Measurements from ENCODE around the gene TLE1. TPM values are rescaled to one million over a fixed set of nuclear protein-coding genes. Genes with fewer than 3 reads are reported as not detected.
A peak's percentile ranks its signal among the peaks of the same experiment; 100 is the strongest.

TLE1 gene
- total and polyA plus RNA-seq, 2 of the 4 experiments (the other 2 are of a cell fraction): 36.0 to 51.0 TPM

GRCh38 chr9:81586786-81587185 is 102.6 kb downstream of the TLE1 start:
- Histone ChIP-seq H3K9ac (ENCODE audit: low read depth, low read length) (no peak overlapping the region), H3K4ac (ENCODE audit: low read depth, low read length) (no peak overlapping the region), H3K18ac (ENCODE audit: low read depth, low read length) (no peak overlapping the region), H3K56ac (ENCODE audit: extremely low read depth, insufficient read depth, low read length) (no peak overlapping the region), H3K4me3 (ENCODE audit: insufficient read depth, low read depth, low read length) (no peak overlapping the region), H2AFZ (replicated peaks; ENCODE audit: low read length, poor library complexity) (no peak overlapping the region), H2BK120ac (ENCODE audit: low read depth, low read length) (no peak overlapping the region), H2BK15ac (ENCODE audit: low read depth, low read length) (no peak overlapping the region), H3K9me3 (ENCODE audit: control insufficient read depth, insufficient read depth, low read length) (no peaks in the 10 kb centered on the region), H4K8ac (ENCODE audit: low read depth in 2 of 2, low read length in 2 of 2) (no peak overlapping the region), H4K91ac (ENCODE audit: insufficient read depth, low read depth, low read length) (no peak overlapping the region), H2BK20ac (ENCODE audit: low read depth, low read length) (no peak overlapping the region), H3K14ac (replicated peaks; ENCODE audit: low read depth, low read length) (no peak overlapping the region), H2AK9ac (replicated peaks; ENCODE audit: low read depth, low read length, poor library complexity) (no peak overlapping the region), H2AK5ac (ENCODE audit: low read depth, low read length) (no peak overlapping the region), H3K36me3 (ENCODE audit: control insufficient read depth, insufficient read depth, low read length) (peaks cover 54% of the 10 kb centered on the region), H4K20me1 (ENCODE audit: insufficient read depth, low read length) (no peaks in the 10 kb centered on the region), H3K27me3 (ENCODE audit: control insufficient read depth, insufficient read depth, low read length) (no peaks in the 10 kb centered on the region), H3K4me2 (ENCODE audit: low read depth, low read length) (no peak overlapping the region), H3K79me1 (ENCODE audit: low read depth in 1 of 2, low read length in 2 of 2) (0 out of 4 replicates have a peak, but pooled peaks cover 0 to 2% of the 10 kb centered on the region in 2 experiments), H3K4me1 (ENCODE audit: control insufficient read depth, insufficient read depth, low read length) (peaks cover 11% of the 10 kb centered on the region), H3K23ac (ENCODE audit: low read depth, low read length) (no peak overlapping the region), H2BK5ac (ENCODE audit: low read depth, low read length, poor library complexity, severe bottlenecking) (no peak overlapping the region), H3K27ac (ENCODE audit: insufficient read depth, low read length) (no peak overlapping the region), H4K5ac (ENCODE audit: low read depth, low read length) (no peak overlapping the region), H3K9me1 (ENCODE audit: insufficient read depth, low read length) (peaks cover 11% of the 10 kb centered on the region)
- dilution Hi-C loops (cut with HindIII; ENCODE audit: low sequenced_read_pairs, unreplicated experiment) (no loop called here), in situ Hi-C loops (cut with MboI; ENCODE audit: low sequenced_read_pairs) (no loop called here), intact Hi-C loops (cut with micrococcal nuclease) (no loop called here)
- ATAC-seq (ENCODE audit: low read depth) (no peak), DNase-seq (no peak)
- POLR2A ChIA-PET (ENCODE audit: unreplicated experiment): interaction anchor here (0.6 kb wide), 1 partner anchor 71 kb away, joined by 3 read pairs; no protein-coding TSS in a partner anchor
- no CpG with 5 or more reads among the region's 1 CpG for WGBS, 2 experiments (ENCODE audit: extremely low coverage in 2 of 2, insufficient read length in 1 of 2)
- no TSS peak for BruUV-seq (replicated peaks)
- CTCF ChIA-PET: no interaction called here
- TF ChIP-seq NFE2L2 (IDR thresholded peaks at IDR 0.05; ENCODE audit: low read depth, low read length): peak; percentile 61; the same call in 1 of the 2 replicates
- no peak for TF ChIP-seq MAZ (IDR thresholded peaks at IDR 0.05; ENCODE audit: borderline replicate concordance, low read depth, low read length)

All from IMR-90 (cell line).